HG03108 (cell line): ENCODE measurements around the gene ARHGAP44.
"Not testable (repeated sequence)": the region's sequence is repeated elsewhere in the genome, so short reads cannot be mapped to it uniquely, and the experiment has no call there.

ENCODE experiments used
- ATAC-seq: cut with Tn5 transposase; IDR thresholded peaks from one replicate; pipeline ENCODE4 v1.9.1; 2021; ENCODE audit warnings: moderate library complexity; ENCODE audit not compliant: unreplicated experiment

The ARHGAP44 gene

GRCh38 chr17:12958786-12959185 lies 169.5 kb downstream of the ARHGAP44 start:
- ATAC-seq = no peak

DNA sequence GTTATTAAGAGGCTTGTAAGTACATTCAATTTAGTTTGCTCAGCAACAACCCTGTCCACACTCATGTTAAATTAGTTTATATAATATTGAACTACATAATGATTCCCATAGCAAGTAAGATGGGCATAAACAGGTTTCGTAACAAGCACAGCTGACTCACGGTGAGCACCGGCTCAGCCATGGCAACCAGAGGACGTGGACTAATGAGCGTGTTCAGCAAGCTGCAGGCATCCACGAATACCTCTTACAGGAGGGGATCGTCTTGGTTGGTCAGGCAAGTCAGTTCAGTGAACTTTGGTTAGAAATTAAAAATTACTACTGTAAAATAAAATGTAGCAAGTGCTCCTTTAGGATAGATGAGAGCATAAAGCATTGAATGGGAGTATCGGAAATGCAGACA lies 170.1 kb downstream of the ARHGAP44 start:
- no peak for ATAC-seq

DNA sequence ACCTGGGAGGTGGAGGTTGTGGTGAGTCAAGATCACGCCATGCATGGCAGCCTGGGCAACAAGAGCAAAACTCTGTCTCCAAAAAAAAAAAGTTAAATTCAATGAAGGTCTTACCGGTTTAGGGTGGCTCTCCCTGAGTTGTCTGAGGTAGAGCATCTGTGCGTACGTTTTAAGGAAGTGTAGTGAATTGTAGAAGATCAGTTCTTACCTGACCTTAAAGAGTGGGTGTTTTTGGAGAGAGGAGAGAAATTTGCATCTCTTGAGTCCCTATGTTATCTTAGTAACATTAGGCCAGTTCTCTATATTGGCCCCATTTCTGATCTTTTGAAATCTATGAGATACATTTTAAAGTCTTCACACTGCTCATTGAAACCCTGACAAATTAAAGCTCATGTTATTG lies 172.4 kb downstream of the ARHGAP44 start:
- no peak for ATAC-seq

DNA sequence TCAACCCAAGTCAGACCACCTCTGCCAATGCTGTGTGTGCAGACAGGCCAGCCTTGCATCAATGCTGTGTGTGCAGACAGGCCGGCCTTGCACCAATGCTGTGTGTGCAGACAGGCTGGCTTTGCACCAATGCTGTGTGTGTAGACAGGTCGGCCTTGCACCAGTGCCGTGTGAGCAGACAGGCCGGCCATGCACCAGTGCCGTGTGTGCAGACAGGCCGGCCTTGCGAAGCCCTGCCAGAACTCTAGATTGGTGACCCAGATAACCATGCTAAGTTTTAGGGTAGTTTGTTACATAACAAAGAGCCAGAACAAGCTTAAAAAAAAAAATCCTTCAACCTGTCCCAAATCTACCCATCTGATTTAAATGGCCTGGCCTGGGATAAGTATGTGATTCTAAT lies 174.2 kb downstream of the ARHGAP44 start:
- ATAC-seq = no peak

- no peak for ATAC-seq
Measured at GRCh38 chr17:12964162-12964561, 174.9 kb downstream of the ARHGAP44 start.

- ATAC-seq = no peak
Measured at GRCh38 chr17:12964840-12965239, 175.5 kb downstream of the ARHGAP44 start.

GRCh38 chr17:12965988-12966387 lies 176.7 kb downstream of the ARHGAP44 start:
- ATAC-seq = no peak

GRCh38 chr17:12966413-12966812 lies 177.1 kb downstream of the ARHGAP44 start:
- ATAC-seq = no peak

DNA sequence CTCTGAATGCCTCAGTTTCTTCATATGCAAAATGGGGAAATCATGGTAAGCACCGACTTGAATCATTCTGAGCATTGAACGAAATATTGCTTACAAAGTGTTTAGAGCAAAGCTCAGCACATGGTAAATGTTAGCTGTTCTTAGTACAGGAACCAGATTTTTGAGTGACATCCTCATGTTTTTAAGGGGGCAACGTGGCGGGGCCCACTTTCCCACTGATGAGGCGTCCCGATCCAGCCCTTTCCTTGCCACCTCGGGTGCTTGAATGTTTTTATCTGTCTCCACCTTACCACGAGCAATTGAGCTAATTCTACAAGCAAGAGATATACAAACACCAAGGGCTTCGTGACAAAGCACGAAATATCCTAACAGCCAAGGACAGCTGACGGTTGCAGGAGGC lies 178.7 kb downstream of the ARHGAP44 start:
- ATAC-seq = no peak

GRCh38 chr17:12973496-12974004 lies 184.3 kb downstream of the ARHGAP44 start:
- ATAC-seq = no peak

DNA sequence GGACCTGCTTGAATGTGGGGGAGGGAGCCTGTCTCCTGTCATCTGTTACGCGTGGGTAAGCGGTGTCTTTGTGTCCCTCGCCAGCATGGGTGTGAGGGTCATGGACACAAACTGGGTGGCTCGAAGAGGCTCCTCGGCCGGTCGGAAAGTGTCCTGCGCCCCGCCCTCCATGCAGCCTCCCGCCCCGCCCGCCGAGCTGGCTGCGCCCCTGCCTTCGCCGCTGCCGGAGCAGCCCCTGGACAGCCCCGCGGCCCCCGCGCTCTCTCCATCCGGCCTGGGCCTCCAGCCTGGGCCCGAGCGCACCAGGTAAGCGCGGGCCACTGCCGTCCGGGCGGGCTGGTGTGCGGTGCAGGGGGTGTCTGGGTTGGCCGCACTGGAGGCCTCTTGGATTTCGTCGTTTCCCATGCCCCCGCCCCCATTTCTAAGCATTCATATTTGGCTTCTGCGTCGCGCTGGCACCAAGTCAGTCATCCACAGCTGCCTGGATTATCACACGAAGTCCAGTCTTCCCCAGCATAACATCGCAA lies 184.8 kb downstream of the ARHGAP44 start:
- ATAC-seq = no peak

DNA sequence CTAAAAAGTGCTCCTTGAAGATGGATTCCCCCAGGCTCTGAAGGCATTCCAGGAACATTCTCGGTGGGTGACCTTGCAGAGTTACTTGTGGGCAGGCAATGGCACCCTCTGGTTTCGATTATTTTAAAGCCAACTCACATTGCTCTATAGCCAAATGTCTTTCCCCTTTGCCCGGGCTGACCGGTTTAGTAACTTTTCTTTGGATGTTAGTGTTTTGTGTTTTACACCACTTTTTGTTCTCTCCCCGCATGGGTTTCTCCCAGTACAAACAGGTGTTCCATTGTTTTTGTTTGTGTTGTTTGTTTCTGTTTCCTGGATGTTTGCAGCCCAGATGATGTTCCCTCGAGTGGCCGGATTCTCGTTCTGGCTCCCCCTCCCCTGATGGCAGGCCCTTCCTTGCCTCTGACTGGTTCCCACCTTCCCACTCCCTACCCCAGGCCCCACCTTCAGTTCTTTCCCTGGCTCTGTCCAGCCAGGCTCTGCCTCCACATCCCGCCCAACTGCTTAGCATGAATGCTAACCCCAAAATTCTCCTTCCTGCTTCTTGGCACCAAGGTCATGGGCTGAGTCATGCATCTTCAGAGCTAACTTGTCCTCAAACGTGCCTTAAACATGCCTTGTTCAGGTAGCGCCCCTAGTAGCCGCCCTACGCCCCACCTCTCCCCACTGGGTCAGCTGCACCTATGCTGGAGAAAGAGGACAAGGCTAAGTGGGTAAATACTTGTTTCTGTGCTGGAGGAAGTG lies 187.9 kb downstream of the ARHGAP44 start:
- no peak for ATAC-seq

DNA sequence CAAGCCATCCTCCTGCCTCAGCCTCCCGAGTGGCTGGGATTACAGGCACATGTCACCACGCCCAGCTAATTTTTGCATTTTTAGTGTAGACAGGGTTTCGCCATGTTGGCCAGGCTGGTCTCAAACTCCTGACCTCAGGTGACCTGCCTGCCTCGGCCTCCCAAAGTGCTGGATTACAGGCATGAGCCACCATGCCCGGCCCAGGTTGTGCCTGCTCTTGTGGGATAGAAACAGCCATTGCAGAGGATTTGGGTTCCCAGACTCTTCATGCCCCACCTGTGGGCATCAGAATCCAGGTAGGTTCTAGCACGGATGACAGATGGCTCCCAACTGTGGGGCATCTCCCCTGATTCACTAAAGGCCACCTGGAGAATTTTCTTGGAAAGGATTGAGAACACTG lies 189.5 kb downstream of the ARHGAP44 start:
- ATAC-seq = not testable (repeated sequence)

GRCh38 chr17:12979246-12979645 lies 189.9 kb downstream of the ARHGAP44 start:
- no peak for ATAC-seq

DNA sequence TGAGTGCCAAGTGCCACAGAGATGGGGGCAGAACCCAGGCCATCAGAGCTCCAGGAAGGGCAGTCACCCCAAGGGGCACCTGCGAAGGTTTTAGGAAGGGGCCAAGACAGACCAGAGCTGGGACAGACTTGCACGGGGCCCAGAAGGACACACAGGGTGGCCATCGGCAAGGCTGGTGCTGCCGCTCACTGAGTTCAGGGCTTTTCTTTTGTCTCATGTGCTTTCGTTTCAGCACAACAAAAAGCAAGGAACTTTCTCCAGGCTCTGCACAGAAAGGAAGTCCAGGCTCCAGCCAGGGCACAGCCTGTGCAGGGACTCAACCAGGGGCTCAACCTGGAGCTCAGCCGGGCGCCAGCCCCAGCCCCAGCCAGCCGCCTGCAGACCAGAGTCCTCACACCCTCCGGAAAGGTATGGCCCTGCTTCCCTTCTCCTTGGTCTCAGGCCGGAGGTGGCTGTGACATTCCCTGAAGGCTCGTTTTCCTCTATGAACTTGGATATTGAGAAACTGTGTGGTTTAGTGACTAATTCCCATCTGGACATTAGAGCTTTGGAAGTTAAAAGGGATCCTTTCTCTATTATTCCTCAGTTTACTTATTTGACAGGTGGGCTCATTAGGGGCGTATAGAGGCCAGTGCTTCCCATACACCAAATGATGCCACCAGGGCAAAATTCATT lies 190.7 kb downstream of the ARHGAP44 start:
- ATAC-seq = no peak

GRCh38 chr17:12982224-12982623 lies 192.9 kb downstream of the ARHGAP44 start:
- no peak for ATAC-seq

- no peak for ATAC-seq
Measured at GRCh38 chr17:12983991-12984884, 194.9 kb downstream of the ARHGAP44 start.

DNA sequence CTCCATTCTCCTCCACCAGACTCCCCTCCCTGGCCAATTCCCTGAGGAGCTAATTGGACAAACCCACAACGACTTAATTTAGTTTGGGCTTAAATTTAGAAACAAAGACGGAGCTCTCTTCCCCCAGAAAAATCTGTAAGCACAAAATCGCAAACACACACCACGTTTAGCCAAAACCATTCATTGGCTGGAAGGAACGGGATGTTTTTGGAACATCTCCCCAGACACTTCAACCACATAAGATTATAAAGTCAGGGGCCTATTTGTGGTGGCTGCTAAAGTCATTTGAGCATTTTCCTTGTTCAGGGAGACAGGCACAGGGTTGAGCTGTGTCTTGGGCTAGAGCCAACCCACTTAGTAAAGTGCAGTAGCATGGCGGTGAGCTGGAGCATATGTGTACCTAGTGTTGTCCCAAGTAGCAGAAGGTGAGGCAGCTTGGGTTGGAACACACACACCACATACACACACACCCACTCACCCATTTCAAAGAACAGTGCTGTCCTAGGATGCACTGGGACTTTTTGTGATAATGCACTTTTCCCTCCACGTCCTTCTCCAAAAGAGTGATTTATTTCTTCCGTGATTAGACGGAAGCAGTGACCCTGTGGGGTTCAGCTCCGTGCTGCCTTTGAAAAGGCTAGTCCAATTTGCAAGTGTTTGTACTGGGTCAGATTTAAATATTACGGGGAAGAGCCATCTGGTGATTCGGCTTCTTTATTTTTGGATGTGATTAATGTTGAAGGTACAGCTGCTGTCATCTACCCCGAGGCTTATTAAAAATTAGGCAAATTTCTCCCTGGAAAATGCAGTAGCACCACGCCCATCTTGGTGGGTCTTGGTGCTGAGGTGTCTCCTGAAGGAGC lies 196.4 kb downstream of the ARHGAP44 start:
- ATAC-seq = no peak

DNA sequence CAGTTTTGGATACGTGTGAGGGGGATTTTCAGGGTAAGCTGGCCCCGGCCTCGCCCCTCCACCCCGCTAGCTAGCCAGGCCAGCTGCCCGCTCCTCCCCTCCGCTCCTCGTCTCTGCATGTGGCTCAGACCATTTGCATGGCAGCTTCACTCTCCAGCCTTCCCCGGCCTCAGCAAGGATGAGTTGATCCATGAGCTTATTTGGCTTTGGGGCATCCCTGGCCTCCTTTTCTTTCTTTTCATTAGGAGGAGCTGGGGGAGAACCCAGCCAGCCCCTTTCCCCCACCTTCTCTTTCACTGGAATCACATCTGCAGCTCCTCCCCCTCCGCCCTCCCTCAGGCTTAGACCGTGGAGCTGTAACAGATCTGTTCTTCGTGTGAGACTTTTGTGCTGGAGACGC lies 197.8 kb downstream of the ARHGAP44 start:
- no peak for ATAC-seq
